ENCODE data around the gene ZDHHC14. TPM values are rescaled to one million over a fixed set of nuclear protein-coding genes. Genes with fewer than 3 reads are reported as not detected.

Gene ZDHHC14
- total RNA-seq, 1 donor from 2014 or later: 14.5 TPM

GRCh38 chr6:157706883-157707282 lies 325.9 kb downstream of the ZDHHC14 start:
- H3K4me3 ChIP-seq: no peak overlapping the region
- intact Hi-C loops (cut with DNase I): no loop called here

GRCh38 chr6:157707576-157707975 lies 326.6 kb downstream of the ZDHHC14 start:
- no peak for DNase-seq (ENCODE audit: low spot score in 2 of 2)
- Histone ChIP-seq H3K36me3 (no peaks in the 10 kb centered on the region), H3K9me3 (no peaks in the 10 kb centered on the region), H3K27ac (no peak overlapping the region), H3K27me3 (no peaks in the 10 kb centered on the region), H3K4me1 (no peaks in the 10 kb centered on the region), H3K4me3 (no peak overlapping the region)
- intact Hi-C loops (cut with DNase I): no loop called here
- no peak for TF ChIP-seq CTCF (IDR thresholded peaks at IDR 0.05)

More at GRCh38 chr6:157706883-157707282, 325.9 kb downstream of the ZDHHC14 start:
- Histone ChIP-seq H3K36me3 (no peaks in the 10 kb centered on the region), H3K9me3 (no peaks in the 10 kb centered on the region), H3K4me1 (no peaks in the 10 kb centered on the region), H3K27me3 (no peaks in the 10 kb centered on the region), H3K27ac (no peak overlapping the region)
- no peak for TF ChIP-seq CTCF (IDR thresholded peaks at IDR 0.05)
- no peak for DNase-seq (ENCODE audit: low spot score in 2 of 2)

GRCh38 chr6:157708239-157708638 lies 327.2 kb downstream of the ZDHHC14 start:
- no peak for DNase-seq (ENCODE audit: low spot score in 2 of 2)

GRCh38 chr6:157708933-157709332 lies 327.9 kb downstream of the ZDHHC14 start:
- no peaks in the 10 kb centered on the region for H3K9me3 ChIP-seq
- H3K4me3 ChIP-seq: no peak overlapping the region
- no peaks in the 10 kb centered on the region for H3K27me3 ChIP-seq
- no peak for TF ChIP-seq CTCF (IDR thresholded peaks at IDR 0.05)
- H3K27ac ChIP-seq: no peak overlapping the region
- intact Hi-C loops (cut with DNase I): no loop called here
- no peak for DNase-seq (ENCODE audit: low spot score in 2 of 2)
- H3K4me1 ChIP-seq: no peaks in the 10 kb centered on the region
- no peaks in the 10 kb centered on the region for H3K36me3 ChIP-seq

More at GRCh38 chr6:157708239-157708638, 327.2 kb downstream of the ZDHHC14 start:
- no peaks in the 10 kb centered on the region for H3K27me3 ChIP-seq
- no peaks in the 10 kb centered on the region for H3K36me3 ChIP-seq
- TF ChIP-seq CTCF (IDR thresholded peaks at IDR 0.05): no peak
- H3K4me1 ChIP-seq: no peaks in the 10 kb centered on the region
- no peaks in the 10 kb centered on the region for H3K9me3 ChIP-seq
- H3K27ac ChIP-seq: no peak overlapping the region
- intact Hi-C loops (cut with DNase I): no loop called here
- H3K4me3 ChIP-seq: no peak overlapping the region

GRCh38 chr6:157709555-157709954 lies 328.6 kb downstream of the ZDHHC14 start:
- no peak for TF ChIP-seq CTCF (IDR thresholded peaks at IDR 0.05)
- intact Hi-C loops (cut with DNase I): no loop called here
- Histone ChIP-seq H3K4me1 (no peaks in the 10 kb centered on the region), H3K36me3 (no peaks in the 10 kb centered on the region), H3K27me3 (no peaks in the 10 kb centered on the region), H3K9me3 (no peaks in the 10 kb centered on the region), H3K4me3 (no peak overlapping the region), H3K27ac (no peak overlapping the region)
- no peak for DNase-seq (ENCODE audit: low spot score in 2 of 2)

GRCh38 chr6:157710604-157711003 lies 329.6 kb downstream of the ZDHHC14 start:
- H3K36me3 ChIP-seq: no peaks in the 10 kb centered on the region
- H3K27me3 ChIP-seq: no peaks in the 10 kb centered on the region
- H3K4me3 ChIP-seq: no peak overlapping the region
- no peaks in the 10 kb centered on the region for H3K9me3 ChIP-seq
- H3K4me1 ChIP-seq: no peaks in the 10 kb centered on the region
- TF ChIP-seq CTCF (IDR thresholded peaks at IDR 0.05): no peak
- intact Hi-C loops (cut with DNase I): no loop called here
- no peak for DNase-seq (ENCODE audit: low spot score in 2 of 2)
- no peak overlapping the region for H3K27ac ChIP-seq

Data from ascending aorta (tissue), 2 donors.